GM12892 (cell line): ENCODE measurements around the gene EXOC4.

ENCODE experiments used
- DNase-seq: peaks from one replicate; pipeline ENCODE4 v3.0.0; 2011; ENCODE audit not compliant: insufficient read length
- FAIRE-seq: peaks from 2 replicates; lab custom pipeline; 2011; peaks lifted over from hg19 to GRCh38; lab: Jason Lieb, UNC
- POLR2A ChIP-seq: IDR thresholded peaks from 2 replicates; pipeline ENCODE4 v1.6.1; 2011; ENCODE audit warnings: low read depth, low read length, control low read depth
- POLR2AphosphoS5 ChIP-seq: IDR thresholded peaks from 2 replicates; pipeline ENCODE4 v1.6.1; 2011; ENCODE audit warnings: low read depth, low read length, control low read depth
- TAF1 ChIP-seq: IDR thresholded peaks from 2 replicates; pipeline ENCODE4 v1.6.1; 2011; ENCODE audit warnings: low read depth, mild to moderate bottlenecking, control low read depth, low read length, borderline replicate concordance

The EXOC4 gene

DNA sequence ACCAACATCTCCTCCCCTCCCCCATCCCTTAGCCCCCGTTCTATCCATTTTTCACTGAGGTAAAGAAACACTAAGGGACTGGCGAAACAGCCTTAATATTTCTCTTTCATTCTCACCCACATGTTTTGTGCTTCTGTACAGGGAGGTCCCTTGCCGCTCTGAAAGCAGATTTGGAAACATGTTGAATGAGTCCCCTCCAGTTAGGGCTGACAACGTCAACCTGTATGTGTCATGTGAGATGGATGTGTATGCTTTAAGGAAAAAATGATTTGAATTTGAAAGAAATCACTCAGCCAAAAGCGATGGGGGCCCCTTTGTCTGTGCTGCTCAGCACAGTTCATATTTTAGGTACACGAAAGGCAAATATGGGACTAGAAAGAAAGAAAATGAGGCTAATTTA, 560.0 kb downstream of the EXOC4 start:
- TF ChIP-seq TAF1 (no peak), POLR2A (no peak), POLR2AphosphoS5 (no peak)
- FAIRE-seq (no peak), DNase-seq (no peak)

DNA sequence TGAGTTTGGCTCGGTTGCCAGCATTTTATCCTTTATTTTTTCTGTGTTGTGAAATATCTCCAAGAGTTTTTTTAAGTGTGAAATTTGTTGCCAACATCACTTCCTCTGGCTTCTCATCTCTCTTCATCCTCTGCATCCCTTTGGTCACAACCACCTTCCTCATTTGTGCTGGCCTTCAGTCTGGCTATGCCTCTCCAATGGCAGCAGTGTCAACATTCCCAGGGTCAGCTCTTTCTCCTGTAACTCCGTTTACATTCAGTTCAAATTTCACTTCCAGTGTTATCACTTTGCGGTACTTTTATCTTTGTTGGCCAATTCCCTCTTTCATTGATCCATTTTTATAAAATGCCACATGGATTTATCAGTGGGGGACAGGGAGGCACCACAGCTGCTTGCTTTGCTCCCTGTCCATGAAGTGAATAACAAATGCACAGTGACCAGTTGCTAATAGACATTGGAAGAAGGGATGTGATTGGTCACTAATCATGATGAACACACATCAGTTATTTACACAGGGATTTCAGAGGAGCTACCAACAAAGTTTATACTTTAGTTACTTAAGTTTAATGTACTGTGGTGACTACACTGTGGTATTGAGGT, 562.8 kb downstream of the EXOC4 start:
- FAIRE-seq: no peak
- no peak for TF ChIP-seq TAF1
- TF ChIP-seq POLR2AphosphoS5: no peak
- no peak for TF ChIP-seq POLR2A
- DNase-seq: no peak

DNA sequence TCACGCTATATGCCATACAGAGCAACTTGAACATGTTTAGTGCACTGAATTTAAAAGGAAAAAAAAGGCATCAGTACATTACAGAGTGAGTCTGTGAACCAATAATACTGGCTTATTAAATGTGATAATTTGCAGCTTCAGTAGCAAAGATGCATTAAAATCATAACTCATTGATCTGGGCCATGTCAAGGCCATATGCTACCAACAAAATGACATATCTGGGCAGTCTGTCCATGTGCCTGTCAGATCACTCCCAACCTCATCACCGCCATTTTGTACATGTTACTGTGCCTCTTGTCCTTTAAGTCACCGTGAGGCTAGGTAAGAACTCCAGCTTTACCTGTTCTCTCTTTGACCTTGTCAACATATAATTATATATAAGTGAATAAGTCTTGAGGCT, 566.8 kb downstream of the EXOC4 start:
- TF ChIP-seq POLR2AphosphoS5 (no peak), POLR2A (no peak), TAF1 (no peak)
- DNase-seq (no peak), FAIRE-seq (no peak)

DNA sequence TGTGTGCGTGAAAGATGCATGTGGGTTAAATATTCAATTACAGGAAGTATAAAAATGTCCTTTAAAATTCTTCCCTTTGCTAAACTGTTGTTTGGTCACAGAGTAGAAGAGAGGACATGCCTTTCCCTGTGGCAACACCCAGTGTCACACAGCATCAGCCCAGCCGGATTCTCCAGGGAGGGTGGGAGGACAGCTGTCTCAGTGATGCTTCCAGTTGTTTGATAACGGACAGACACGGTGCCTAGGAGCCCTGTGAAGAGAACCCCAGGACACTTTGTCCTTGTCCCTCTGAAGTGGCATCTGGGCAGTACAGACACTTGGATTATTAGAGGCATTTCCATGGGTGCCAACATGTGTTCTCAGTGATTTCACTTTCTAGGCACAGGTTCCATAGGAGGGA, 567.7 kb downstream of the EXOC4 start:
- no peak for DNase-seq
- no peak for FAIRE-seq
- TF ChIP-seq POLR2A (no peak), TAF1 (no peak), POLR2AphosphoS5 (no peak)

DNA sequence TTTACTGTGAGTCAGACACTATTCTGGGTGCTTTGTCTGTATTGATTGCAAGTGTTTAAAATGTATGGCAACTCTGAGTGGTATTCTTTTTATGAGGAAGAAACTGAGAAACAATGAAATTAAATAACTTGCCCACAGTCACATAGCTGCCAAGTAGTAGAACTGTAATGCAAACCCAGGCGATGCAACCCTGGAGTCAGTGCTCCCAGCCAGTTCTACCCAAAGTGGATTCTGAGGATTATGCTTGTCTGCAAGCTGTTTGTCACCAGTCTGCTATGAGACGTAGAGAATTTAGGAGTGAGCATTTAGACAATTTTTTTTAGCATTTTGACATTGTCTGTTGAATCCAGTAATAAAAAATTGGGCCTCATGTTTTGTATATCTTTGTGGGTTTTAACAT, 568.3 kb downstream of the EXOC4 start:
- TF ChIP-seq POLR2AphosphoS5 (no peak), POLR2A (no peak), TAF1 (no peak)
- DNase-seq (no peak), FAIRE-seq (no peak)

DNA sequence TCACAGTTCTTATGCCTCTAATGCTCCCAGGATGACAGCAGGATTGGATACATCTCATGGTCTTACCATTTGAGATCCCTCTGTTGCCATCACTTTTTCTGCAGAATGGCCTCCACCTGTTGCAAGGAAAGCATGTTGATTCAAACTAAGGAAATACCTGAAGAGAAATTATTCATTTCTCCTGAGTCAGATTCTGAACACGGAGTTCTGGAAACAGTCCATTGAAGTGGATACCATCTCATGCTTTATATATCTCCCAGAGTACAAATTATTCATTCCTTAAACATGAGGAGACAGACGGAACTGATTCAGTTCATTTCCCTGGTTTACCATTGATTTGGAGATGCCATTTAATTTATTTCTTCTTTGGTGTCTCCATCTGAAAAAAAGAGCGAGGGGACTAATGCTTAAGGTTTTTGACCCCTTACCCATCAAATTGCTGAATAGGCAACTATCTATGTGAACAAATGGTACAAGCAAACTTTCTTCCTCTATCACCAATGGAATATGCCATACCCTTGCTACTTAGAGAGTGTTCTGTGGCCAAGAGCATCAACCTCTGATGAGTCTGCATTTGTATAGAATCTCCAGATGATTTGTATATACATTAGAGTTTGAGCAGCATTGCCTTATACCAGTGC, 569.2 kb downstream of the EXOC4 start:
- TF ChIP-seq POLR2AphosphoS5 (no peak), POLR2A (no peak), TAF1 (no peak)
- no peak for DNase-seq
- FAIRE-seq: no peak

DNA sequence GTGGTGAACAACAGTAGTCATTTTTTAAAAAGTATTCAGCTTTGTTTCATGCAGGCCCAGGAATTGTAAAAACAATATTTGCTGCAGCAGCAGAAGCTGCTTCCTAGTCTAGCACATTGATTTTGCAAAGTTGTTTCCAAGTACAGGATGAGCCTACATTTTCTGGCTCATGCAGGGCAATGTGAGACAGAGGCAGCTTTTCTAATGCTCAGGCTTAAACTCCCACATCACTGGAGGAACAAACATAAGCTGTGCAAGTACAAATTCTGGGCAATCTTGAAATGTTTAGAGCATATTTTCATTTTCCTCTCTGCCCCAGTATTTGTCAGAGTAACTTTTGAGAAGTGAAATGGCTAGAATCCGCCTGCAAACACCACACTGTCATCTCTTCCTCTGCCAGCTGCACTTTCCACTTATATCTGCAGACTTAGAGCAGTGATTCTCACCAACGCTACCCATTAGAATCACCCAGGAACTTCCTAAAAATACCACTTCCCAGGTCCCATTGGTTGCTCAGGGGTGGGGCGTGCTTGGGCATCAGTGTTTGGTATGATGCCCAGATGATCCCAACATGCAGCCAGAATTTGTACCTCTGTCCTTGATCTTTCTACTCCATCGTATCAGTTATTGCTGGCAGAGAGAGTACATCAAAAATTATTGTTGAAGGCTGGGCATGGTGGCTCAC, 570.1 kb downstream of the EXOC4 start:
- TF ChIP-seq TAF1 (no peak), POLR2A (no peak), POLR2AphosphoS5 (no peak)
- no peak for FAIRE-seq
- DNase-seq: no peak

DNA sequence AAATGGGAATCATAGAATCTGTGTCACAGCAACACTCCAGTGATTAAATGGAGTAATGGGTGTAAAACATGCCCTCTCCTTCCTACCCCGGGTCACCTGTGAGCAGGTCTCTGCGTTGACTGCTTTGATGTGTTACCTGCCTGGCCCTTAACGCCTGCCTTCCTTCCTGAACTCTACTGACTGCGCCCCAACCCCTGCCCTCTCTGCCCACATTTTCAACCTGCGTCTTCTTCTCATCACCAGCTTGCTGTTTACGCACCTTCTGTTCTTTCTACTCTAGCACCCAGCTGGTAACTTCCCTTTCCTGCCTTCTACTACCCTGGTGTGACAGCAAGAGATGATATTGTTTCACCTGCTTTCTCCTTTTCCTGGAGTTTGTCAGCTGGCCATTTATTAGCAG, 571.3 kb downstream of the EXOC4 start:
- FAIRE-seq (no peak), DNase-seq (no peak)
- TF ChIP-seq POLR2A: no peak
- TF ChIP-seq TAF1: no peak
- no peak for TF ChIP-seq POLR2AphosphoS5

DNA sequence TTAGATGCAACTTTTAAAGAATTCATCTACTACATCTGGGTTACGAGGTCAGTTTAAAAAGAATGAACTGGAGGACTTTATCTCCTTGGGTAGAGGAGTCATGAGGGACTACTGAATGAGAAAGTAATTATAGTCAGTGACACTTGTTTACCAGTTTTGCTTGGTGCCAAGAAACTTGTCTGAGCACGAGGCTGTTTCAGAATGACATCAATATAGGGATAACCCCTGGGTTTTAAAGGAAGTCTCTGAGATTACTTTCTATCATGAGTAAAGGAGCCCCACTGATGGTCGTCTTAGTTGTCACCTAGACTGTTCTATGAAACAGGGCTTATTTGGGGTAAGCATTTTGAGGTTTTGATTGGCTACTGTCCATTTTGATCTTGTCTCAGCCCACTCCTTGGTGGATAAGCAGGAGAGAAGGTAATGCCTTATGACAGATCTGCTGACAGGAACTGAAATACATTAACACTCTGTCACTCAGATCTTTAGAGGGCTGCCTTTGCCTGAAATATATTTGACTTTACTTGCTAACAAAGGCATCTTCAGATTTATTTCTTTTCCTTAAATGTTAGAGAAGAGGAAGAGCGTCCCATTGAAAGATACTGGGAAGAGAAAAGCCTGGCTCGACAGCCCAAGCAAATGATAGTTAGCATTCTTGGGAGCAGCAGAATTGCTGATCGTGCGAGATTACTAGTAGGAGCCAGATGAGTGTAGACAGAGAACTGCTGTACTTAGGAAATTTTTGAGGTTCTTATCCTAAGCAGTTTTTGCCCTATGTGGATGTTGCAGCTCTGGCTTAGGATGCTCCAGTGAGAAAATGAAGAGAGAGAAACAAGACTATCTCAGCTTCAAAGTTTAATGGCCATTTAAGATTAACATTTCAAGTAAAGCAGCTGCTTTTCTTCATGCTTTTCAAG, 575.1 kb downstream of the EXOC4 start:
- DNase-seq: no peak
- FAIRE-seq: no peak
- no peak for TF ChIP-seq POLR2A
- TF ChIP-seq TAF1: no peak
- no peak for TF ChIP-seq POLR2AphosphoS5

DNA sequence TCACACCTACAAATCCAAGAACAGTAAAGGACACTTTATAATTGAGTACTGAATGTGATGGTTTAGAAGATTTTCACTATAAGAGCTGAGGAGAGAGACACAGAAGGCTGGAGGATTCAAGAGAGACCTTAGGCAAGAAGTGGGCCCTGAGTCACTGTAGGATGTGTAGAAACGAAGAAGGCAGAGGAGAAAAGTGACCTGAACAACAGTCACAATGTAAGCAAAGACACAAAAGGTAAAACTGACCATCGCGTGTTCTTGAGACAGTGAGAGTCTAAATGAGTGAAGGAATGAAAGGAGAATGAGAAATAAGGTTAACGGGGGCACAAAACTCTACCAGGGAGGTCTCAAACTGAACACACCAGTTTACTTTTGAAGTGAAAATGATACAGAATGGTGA, 576.0 kb downstream of the EXOC4 start:
- no peak for DNase-seq
- no peak for FAIRE-seq
- no peak for TF ChIP-seq POLR2AphosphoS5

DNA sequence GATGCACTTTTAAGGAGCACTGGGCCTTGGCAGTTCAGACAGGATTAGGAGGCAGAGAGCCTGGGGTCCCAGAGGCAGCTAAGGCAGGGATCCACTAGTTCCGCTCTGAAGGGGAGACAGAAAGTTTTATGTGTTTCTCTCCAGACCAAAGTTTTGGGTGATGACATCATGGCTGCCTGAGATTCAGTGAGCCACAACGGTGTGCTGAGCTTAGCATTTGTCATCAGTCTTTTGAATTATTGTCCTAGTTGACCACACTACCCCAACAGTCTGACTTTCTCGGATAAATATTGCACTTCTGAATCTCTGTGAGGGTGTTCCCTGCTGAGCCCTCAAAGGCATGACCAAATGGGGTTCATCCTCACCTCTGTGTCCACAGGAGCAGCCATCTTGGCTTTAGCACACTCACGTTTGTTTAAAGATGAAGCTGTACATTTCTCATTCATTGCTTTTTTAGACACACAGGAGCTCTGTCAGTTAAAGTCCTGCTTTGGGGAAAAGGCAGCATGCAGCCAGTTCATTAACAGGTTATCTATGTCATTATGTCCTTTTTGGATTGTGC, 576.5 kb downstream of the EXOC4 start:
- FAIRE-seq (no peak), DNase-seq (no peak)
- TF ChIP-seq POLR2AphosphoS5: no peak
